OCI-LY7 (cell line): ENCODE results near the gene TMEM81. TPM values are rescaled to one million over a fixed set of nuclear protein-coding genes. Genes with fewer than 3 reads are reported as not detected.

Source experiments
- BruUV-seq: library from RNA; stranded (reverse); fragments of 400-500 nt; replicated peaks from 2 replicates; lab custom pipeline; 2021; lab: Mats Ljungman, UMichigan
- CTCF ChIA-PET: fragments of 300-600 bp; sonication (Branson Sonifier 250); formaldehyde crosslinking; loops from one replicate; lab custom pipeline; 2022; ENCODE audit warnings: antibody characterized with exemption; ENCODE audit not compliant: unreplicated experiment; lab: Charles Lee
- POLR2A ChIA-PET: fragments of 300-600 bp; sonication (Branson Sonifier 250); formaldehyde crosslinking; loops from one replicate; lab custom pipeline; 2022; ENCODE audit warnings: antibody characterized with exemption; lab: Charles Lee
- DNase-seq: peaks from one replicate; pipeline ENCODE4 v3.0.0-alpha.2; 2015; ENCODE audit warnings: low spot score
- H2AFZ ChIP-seq: fragments of 200-600 bp; sonication (generic), shearing (Covaris generic); 2 replicates; pipeline ENCODE4 v1.6.1; 2014; ENCODE audit warnings: mild to moderate bottlenecking, antibody characterized with exemption, low read length, moderate library complexity
- H3K27ac ChIP-seq: fragments of 200-600 bp; sonication (generic); 2 replicates; pipeline ENCODE4 v1.5.1; 2014; ENCODE audit warnings: mixed run types, low read depth, mild to moderate bottlenecking, moderate library complexity, low read length, inconsistent platforms; ENCODE audit not compliant: poor library complexity, severe bottlenecking
- H3K36me3 ChIP-seq: fragments of 200-600 bp; sonication (generic); 2 replicates; pipeline ENCODE4 v1.6.1; 2014; ENCODE audit warnings: mild to moderate bottlenecking, antibody characterized with exemption, low read length, moderate library complexity, mixed read lengths; ENCODE audit not compliant: insufficient read depth
- H3K4me1 ChIP-seq: fragments of 200-600 bp; sonication (generic); 2 replicates; pipeline ENCODE4 v1.5.1; 2014; ENCODE audit warnings: mild to moderate bottlenecking, low read length; ENCODE audit not compliant: insufficient read depth, poor library complexity, severe bottlenecking
- H3K4me2 ChIP-seq: fragments of 200-600 bp; sonication (generic); 2 replicates; pipeline ENCODE4 v1.6.1; 2014; ENCODE audit warnings: mild to moderate bottlenecking, low read length
- H3K4me3 ChIP-seq: fragments of 200-600 bp; sonication (generic); 2 replicates; pipeline ENCODE4 v1.5.1; 2014; ENCODE audit warnings: mild to moderate bottlenecking, low read depth, low read length; ENCODE audit not compliant: poor library complexity, severe bottlenecking
- H3K79me2 ChIP-seq: fragments of 200-600 bp; sonication (generic); 2 replicates; pipeline ENCODE4 v1.6.1; 2016; ENCODE audit warnings: low read depth, mild to moderate bottlenecking, low read length, moderate library complexity, mixed read lengths; ENCODE audit not compliant: insufficient read depth
- H3K9me2 ChIP-seq: fragments of 200-600 bp; sonication (generic); 2 replicates; pipeline ENCODE4 v1.6.1; 2016; ENCODE audit warnings: mild to moderate bottlenecking, low read length, mixed read lengths; ENCODE audit not compliant: insufficient read depth
- H3K9me3 ChIP-seq: fragments of 200-600 bp; sonication (generic); 2 replicates; pipeline ENCODE4 v1.6.1; 2014; ENCODE audit warnings: mild to moderate bottlenecking, mixed run types, low read length, mixed read lengths
- H4K20me1 ChIP-seq: fragments of 200-600 bp; sonication (generic); 2 replicates; pipeline ENCODE4 v1.6.1; 2014; ENCODE audit warnings: mild to moderate bottlenecking, antibody characterized with exemption, low read length, moderate library complexity, mixed read lengths; ENCODE audit not compliant: insufficient read depth
- EZH2phosphoT487 ChIP-seq: fragments of 200-600 bp; sonication (generic); IDR thresholded peaks from 2 replicates; pipeline ENCODE4 v1.6.1; 2018; ENCODE audit warnings: low read depth, borderline replicate concordance, mild to moderate bottlenecking, mixed run types, antibody characterized with exemption, low read length, moderate library complexity, mixed read lengths
- intact Hi-C: fragments of 100-400 bp; cut with micrococcal nuclease; formaldehyde crosslinking; loops from one replicate; pipeline ENCODE4 v1.10.0; 2022; ENCODE audit not compliant: unreplicated experiment
- total RNA-seq, 2 experiments: library from RNA; depleted of rRNA in 1 of 2; stranded (reverse); fragments of >200 nt in 1 of 2; shearing (Covaris generic) in 1 of 2; gene quantifications; 2 replicates each; pipeline ENCODE4 v1.2.3, GENCODE V29; 2014 to 2022
- TF ChIP-seq, protein P1 (sequence below): fragments of 200-600 bp; sonication (generic); conservative IDR thresholded peaks from 2 replicates; pipeline ENCODE4 v1.5.1; 2014; ENCODE audit warnings: mild to moderate bottlenecking, antibody characterized with exemption, low read length, moderate library complexity, mixed read lengths

The TMEM81 gene
- total RNA-seq, 2 experiments from 2014 or later: 3.2 to 3.4 TPM

DNA sequence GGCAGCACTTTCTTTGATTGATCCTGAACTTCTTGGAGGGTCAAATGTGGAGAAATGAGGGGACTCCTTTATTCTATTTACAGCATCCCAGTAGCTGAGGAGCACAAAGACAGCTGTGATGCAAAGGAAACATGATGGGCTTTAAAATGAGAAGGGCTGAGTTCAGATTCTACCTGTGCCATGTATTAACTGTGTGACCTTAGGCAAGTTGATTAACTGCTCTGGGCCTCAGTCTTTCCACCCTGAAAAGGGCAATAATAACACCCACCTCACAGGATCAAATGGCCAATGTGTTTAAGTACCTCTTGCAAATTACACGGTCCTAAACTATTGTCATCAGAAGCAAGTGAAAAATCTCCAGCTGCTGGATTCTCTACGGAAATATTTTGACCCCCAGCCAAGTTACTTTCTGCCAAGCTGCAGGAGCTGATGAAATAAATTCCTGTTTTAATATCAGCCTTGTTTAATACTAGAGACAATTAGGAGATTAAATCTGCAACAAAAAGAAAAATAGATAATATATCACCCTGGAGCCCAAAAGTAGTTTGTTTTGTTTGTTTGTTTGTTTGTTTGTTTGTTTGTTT, 15.7 kb downstream of the TMEM81 start:
- Histone ChIP-seq H3K79me2 (no peaks in the 10 kb centered on the region), H3K27ac (no peak overlapping the region), H3K4me1 (no peaks in the 10 kb centered on the region), H3K4me3 (no peak overlapping the region), H3K9me3 (no peaks in the 10 kb centered on the region), H3K4me2 (no peak overlapping the region), H3K9me2 (no peaks in the 10 kb centered on the region), H4K20me1 (no peaks in the 10 kb centered on the region), H3K36me3 (no peaks in the 10 kb centered on the region), H2AFZ (no peak overlapping the region)
- intact Hi-C loops: loop anchor here (10.0 kb wide), 1 partner anchor 186 kb away; no protein-coding TSS in a partner anchor
- TF ChIP-seq, protein P1, sequence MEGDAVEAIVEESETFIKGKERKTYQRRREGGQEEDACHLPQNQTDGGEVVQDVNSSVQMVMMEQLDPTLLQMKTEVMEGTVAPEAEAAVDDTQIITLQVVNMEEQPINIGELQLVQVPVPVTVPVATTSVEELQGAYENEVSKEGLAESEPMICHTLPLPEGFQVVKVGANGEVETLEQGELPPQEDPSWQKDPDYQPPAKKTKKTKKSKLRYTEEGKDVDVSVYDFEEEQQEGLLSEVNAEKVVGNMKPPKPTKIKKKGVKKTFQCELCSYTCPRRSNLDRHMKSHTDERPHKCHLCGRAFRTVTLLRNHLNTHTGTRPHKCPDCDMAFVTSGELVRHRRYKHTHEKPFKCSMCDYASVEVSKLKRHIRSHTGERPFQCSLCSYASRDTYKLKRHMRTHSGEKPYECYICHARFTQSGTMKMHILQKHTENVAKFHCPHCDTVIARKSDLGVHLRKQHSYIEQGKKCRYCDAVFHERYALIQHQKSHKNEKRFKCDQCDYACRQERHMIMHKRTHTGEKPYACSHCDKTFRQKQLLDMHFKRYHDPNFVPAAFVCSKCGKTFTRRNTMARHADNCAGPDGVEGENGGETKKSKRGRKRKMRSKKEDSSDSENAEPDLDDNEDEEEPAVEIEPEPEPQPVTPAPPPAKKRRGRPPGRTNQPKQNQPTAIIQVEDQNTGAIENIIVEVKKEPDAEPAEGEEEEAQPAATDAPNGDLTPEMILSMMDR: no peak
- no peak for TF ChIP-seq EZH2phosphoT487
- no TSS peak for BruUV-seq
- ChIA-PET POLR2A (no interaction called here), CTCF (no interaction called here)
- DNase-seq: no peak

GRCh38 chr1:205068001-205068400, 16.3 kb downstream of the TMEM81 start:
- BruUV-seq: no TSS peak
- Histone ChIP-seq H3K4me2 (no peak overlapping the region), H3K4me3 (no peak overlapping the region), H3K4me1 (no peaks in the 10 kb centered on the region), H3K79me2 (no peaks in the 10 kb centered on the region), H3K27ac (no peak overlapping the region), H4K20me1 (no peaks in the 10 kb centered on the region), H2AFZ (no peak overlapping the region), H3K9me2 (no peaks in the 10 kb centered on the region), H3K9me3 (no peaks in the 10 kb centered on the region), H3K36me3 (no peaks in the 10 kb centered on the region)
- CTCF ChIA-PET: no interaction called here
- POLR2A ChIA-PET: no interaction called here
- DNase-seq: no peak
- no peak for TF ChIP-seq EZH2phosphoT487
- TF ChIP-seq, protein P1: no peak
- intact Hi-C loops: loop anchor here (10.0 kb wide), 1 partner anchor 187 kb away; no protein-coding TSS in a partner anchor

DNA sequence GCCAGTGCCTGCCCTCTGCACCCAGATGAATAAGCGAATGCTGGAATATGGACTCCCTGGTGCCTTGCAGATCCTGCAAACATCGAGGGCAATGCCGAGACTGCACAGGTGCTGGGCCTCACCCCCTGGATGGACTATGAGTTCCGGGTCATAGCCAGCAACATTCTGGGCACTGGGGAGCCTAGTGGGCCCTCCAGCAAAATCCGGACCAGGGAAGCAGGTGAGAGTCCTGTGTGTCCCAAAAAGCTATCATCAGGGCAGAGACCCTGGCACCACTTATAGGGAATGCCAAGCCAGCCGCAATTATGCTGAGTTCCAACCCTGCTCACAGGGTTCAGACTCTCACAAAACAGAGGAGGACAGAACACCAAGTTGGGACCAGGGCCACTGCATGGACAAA, 17.2 kb downstream of the TMEM81 start:
- POLR2A ChIA-PET: no interaction called here
- no peaks in the 10 kb centered on the region for H3K79me2 ChIP-seq
- H3K9me2 ChIP-seq: no peaks in the 10 kb centered on the region
- H2AFZ ChIP-seq: no peak overlapping the region
- H3K4me1 ChIP-seq: no peaks in the 10 kb centered on the region
- H3K4me3 ChIP-seq: no peak overlapping the region
- TF ChIP-seq, protein P1: no peak
- TF ChIP-seq EZH2phosphoT487: no peak
- no peak overlapping the region for H3K4me2 ChIP-seq
- H3K9me3 ChIP-seq: no peaks in the 10 kb centered on the region
- H3K27ac ChIP-seq: no peak overlapping the region
- no peak for DNase-seq
- intact Hi-C loops: loop anchor here (10.0 kb wide), 1 partner anchor 188 kb away; no protein-coding TSS in a partner anchor
- H4K20me1 ChIP-seq: no peaks in the 10 kb centered on the region
- CTCF ChIA-PET: no interaction called here
- BruUV-seq: no TSS peak
- H3K36me3 ChIP-seq: no peaks in the 10 kb centered on the region
